CD4-positive, alpha-beta T cell treated with Interleukin-6 at 100 ng/mL for 8 hours (primary cell): Measurements from ENCODE around the gene NFXL1.

ENCODE experiments used
- DNase-seq: peaks from one replicate; pipeline ENCODE4 v3.0.0-alpha.2; 2020; ENCODE audit warnings: mixed read lengths, low spot score

Gene NFXL1

DNA sequence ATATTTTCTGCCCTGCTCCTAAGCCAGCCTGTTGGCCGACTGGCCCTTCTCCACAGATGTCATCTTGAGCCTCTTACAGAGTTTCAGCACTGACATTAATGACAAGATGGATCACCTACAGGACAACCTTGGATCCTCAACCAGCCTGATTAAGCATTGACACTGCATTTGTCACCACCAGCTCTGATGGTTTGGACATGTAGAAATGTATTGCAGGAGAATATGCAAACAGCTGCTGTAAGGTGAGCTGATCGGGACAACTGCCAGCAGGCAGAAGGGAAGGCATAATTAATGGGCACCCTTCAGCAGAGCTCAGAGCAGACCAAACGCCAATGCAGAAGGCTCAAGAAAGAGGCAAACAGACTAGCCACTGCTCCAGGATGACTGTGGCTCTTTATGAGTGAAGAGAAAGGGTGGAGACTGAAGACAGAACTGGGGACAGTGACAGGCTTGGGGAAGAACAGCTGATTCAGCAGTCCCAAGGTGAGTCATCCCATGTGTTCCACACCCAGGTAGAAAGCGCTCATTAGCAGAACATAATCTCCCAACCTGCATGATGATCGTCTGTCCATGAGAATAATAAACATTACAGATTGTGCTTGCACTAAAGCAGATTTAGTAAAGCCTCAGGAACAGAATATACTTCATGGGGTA is 83.2 kb downstream of the NFXL1 start:
- no peak for DNase-seq

DNA sequence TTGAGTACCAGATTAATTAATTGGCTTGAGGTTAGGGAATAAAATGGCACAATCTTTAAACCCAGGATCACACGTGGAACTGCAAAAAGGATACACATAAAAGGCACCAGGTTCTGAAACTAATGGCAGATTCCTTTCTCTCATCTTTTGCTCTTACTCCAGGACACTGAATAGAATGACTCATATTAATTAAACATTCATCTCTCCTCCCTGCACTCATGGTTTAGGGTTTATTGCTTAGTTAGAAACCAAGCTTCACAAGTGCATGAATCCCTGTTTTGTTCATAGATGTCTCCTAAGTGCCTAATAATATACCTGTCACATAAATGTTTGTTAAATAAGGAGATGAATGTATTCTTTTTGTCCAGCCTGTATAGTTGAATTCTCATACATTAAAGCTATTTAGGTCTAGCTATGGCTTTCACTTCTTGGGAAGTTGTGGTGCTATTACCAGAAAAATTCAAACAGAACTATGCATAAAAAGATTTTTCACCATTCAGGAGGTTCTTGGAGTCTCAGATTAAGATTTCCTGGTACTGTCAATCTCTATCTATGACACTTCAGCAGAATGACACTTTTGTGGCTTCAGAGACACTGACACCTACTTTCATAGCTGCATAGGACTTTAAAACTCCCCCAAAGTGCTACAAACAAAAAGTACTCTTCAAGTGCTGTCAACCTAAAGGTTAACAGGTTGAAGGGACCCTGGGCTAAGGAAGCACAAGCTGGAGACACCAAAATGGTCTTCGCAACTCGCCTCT is 83.9 kb downstream of the NFXL1 start:
- DNase-seq = no peak

DNA sequence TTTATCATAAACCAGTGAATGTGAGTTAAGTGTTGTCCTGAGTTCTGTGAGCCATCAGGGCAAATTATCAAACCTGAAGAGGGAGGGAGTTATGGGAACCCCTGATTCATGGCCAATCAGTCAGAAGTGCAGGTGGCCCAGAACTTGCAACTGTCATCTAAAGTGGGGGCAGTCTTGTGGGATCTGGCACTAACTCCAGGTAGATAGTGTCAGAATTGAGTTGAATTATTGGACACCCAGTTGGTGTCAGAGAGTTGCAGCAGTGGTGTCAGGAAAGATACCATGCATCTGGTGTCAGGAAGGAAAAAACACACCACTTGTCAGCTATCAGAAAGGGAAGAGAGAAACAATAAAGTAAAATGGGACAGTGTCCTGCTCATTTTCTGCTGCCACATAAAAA is 84.9 kb downstream of the NFXL1 start:
- no peak for DNase-seq

DNA sequence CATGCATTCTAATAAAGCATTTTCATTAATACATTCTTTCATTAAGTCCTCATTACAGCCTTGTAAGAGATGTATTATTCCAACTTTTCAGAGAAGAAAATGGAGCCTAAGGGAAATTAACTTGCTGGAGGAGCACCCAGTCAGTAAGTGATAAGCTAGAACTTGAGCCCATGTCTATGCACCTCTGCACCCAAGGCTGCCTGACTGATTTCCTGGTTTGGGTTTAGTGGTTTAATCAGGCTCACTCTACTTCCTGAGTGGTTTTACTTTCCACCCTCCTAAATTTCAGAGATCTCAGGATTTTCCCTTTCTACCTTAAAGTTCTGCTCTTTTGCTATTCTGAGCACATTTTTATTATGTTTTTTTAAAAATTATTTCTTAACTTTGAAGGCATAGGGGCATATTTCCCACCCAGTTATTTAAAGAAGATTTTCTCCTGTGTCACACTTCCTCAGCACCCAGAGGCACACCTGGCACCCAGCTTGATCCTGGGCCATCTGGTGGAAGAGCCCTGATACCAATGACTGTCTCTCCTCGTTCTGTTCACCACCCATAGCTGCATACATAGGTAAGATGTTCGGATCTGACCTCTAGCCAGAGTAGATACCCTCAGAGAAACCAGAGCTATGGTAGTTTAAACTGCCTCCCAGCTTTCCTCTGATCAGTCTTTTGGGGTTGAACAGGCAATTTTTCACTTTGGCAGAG is 86.9 kb downstream of the NFXL1 start:
- DNase-seq = no peak

DNA sequence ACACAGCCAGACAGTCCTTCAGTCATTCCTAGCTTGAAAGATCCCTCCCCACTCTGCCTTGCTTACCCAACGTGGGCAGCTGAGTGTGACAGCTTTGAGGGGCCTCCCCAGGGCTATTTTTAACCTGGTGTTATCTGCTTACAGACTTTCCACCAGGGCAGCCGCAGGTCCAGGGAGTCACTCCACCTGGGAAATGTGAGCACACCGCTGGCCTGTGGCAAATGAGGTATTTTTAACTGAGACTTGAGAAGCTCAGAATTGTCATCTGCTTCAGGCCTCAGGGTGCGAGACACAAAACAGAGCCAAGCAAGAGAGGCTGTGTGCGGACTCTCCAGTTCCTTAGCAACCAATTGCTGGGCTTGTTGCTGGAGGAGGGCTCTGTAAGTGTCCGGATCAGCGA is 89.5 kb downstream of the NFXL1 start:
- no peak for DNase-seq

DNA sequence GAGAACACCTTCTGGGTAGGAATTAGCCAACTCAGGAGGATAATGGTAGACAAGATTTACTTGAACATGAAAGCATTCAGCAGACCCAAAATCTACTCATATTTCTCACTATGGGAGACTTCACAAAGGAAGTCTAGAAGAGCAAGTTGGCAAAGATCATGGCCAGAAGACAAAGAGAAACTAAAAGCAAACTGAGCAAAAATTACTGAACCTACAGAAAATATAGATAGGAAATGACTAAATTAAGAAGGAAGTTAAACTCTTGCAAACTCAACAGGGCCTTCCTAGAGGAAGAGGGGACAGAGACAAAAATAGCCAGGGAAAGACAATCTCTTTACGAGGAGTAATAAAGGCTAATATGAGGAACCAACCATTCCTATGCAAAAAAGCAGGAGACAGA is 95.2 kb downstream of the NFXL1 start:
- DNase-seq = no peak

DNA sequence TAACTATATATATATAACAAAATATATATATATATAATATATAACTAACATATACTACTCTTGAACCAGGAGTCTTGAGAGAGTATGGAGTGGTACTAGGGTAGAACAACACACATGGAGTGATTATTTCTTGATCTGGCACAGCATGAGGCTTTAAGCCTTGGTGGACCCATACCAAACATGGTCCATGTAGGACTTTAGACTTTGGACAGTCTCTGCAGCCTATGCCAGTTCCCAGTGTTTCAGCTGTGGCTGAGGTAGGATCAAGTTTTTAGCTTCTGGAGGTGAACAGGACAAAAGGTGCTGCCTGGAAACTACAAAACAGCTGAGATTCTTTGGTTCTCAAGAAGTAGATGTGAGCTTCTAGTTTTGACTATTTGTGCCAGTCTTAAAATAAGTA is 97.1 kb downstream of the NFXL1 start:
- no peak for DNase-seq

DNA sequence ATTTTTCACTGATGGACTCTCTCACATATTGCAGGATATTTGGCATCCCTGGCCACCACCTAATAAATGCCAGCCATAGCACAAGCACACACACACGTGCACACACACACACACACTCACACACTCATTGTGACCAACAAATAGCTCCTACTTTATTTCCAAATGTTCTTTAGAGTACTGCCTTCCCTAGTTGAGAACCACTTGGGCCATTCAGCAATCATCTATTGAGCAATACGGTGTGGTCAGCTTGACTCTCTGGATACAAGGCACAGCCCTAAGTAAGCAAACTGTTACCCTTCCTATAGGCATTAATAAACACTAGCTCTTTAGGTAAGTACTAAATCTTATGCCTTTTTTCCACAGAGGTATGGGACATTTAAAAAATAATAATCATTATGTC is 97.6 kb downstream of the NFXL1 start:
- no peak for DNase-seq

DNA sequence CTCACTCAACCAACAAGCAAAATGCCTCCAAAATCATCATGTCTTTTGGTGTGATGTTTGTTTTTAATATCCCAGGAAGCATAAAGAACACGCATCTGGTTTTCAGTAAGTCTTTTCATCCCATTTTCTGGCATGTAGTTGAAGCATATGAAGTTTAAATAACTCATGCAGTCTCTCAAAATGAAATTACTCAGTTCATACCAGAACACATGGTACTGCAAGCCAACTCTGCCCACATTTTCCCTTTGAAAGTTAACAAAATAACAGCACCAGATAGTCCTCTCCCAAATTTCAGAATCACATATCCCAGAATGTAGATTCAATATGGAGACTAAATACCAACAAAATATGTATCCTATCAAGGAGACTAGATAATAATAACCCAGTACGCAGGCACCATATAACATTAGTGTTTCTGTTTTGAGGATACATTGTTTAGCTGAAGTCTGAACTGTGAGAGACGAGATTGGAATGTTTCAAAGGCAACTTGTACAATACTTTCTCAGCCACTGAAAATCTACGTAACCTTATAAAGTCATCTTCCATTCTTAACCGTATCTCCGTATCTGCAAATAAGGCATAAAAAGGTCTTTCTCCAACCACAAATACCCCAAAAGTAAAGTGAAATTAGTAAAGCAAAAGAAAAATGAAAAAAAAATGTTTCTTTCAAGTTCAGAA is 99.6 kb downstream of the NFXL1 start:
- DNase-seq = no peak

DNA sequence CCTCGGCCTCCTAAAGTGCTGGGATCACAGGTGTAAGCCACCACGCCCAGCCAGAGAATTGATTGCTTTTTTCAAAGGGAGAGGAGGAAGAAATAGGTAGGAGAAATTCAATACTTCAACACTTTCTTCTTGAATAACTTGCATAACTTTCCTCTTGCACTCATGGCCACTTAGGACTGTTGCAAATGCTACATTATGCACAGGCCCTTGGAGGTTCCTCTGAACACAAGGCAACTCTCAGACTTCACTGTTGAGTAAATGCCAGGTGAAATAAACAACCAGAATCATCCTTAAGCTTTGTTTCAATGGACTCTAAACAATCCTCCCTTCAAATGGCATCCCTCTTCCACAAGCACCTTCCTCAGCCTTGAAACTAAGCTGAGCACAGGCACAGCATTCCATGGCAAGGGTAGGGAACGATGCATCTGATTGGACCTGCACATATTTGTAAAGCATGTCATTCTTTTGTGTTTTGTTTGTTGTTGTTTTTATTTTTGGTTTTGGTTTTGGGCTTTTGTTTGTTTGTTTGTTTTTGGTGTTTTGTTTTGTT is 104.7 kb downstream of the NFXL1 start:
- DNase-seq = no peak

DNA sequence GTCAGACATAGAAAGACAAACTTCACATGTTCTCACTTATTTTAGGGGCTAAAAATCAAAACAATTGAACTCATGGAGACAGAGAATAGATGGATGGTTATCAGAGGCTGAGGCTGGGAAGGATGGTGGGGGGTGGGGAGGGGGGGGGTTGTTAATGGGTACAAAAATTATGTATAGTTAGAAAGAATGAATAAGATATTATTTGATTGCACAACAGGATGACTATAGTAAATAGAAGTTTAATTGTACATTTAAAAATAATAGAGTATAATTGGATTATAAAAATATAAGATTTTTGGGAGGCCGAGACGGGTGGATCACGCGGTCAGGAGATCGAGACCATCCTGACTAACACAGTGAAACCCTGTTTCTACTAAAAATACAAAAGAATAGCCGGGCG is 109.8 kb downstream of the NFXL1 start:
- no peak for DNase-seq

DNA sequence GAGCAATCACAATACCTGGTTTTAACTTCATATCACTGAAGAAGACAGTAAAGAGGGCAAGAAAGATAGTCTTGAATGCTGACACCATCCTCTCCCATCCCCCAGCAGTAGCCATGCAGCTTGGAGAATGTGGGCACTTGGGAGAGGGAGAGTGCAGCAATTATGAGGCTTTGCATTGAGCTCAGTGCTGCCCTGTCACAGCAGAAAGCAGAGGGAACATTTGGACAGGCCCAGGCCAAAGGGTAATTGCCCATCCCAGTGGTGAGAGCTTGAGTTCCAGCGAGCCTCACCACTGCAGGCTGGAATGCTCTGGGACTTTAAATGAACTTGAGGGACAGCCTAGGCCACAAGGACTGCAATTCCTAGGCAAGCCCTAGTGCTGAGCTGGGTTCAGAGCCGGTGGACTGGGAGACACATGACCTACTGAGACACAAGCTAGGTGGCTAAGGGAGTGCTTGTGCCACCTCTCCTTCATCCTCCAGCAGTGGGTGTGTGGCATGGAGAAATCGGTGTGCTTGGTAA is 112.8 kb downstream of the NFXL1 start:
- DNase-seq = no peak

DNA sequence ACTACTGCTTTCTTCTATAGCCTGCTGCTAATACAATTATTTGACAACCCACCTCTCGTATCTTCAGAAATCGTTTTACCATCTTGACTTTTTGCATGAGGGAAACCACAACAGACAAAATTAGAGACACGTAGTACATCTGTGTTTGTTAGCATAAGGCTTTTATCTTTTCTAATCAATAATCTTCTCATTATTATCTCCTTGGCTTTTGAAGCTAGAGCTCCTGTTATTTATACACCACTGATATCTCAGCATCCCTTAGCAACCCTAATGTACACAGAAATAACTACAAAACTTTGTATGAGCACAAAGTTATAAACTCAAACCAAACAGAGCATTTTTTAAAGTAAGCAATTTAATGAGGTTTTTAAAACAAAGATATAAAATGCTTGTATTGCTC is 116.2 kb downstream of the NFXL1 start:
- no peak for DNase-seq
